K562 (cell line): Measurements from ENCODE around the gene MITD1. TPM values are rescaled to one million over a fixed set of nuclear protein-coding genes. Genes with fewer than 3 reads are reported as not detected.
A peak's percentile ranks its signal among the peaks of the same experiment; 100 is the strongest.

Experiments
- ATAC-seq: fragments of 200-7000 bp; cut with Tn5 transposase; 3 replicates; pipeline ENCODE4 v1.9.1; 2020; ENCODE audit warnings: moderate library complexity
- BruUV-seq: library from RNA; stranded (reverse); fragments of 400-500 nt; replicated peaks from 2 replicates; lab custom pipeline; 2021; lab: Mats Ljungman, UMichigan
- CTCF ChIA-PET: fragments of 300-600 bp; formaldehyde crosslinking; extraction: SDS; loops from one replicate; lab custom pipeline; 2021; ENCODE audit warnings: low intra/inter-chr PET ratio; lab: Yijun Ruan, JAX
- POLR2A ChIA-PET: fragments of 300-600, 350-650 bp; sonication (Branson Sonifier 250); formaldehyde crosslinking; extraction: SDS; loops from one replicate; lab custom pipeline; 2021; ENCODE audit warnings: antibody characterized with exemption, inconsistent platforms; lab: Yijun Ruan, JAX
- DNase-seq, 4 experiments: peaks; one replicate each; pipeline versions ENCODE4 v3.0.0 to v3.0.0-alpha.2; 2011 to 2018; ENCODE audit warnings: low spot score in 3 of 4, mixed read lengths in 3 of 4; ENCODE audit errors: extremely low read depth in 1 of 4
- FAIRE-seq: peaks from 2 replicates; lab custom pipeline; 2011; peaks lifted over from hg19 to GRCh38; lab: Jason Lieb, UNC
- H2AFZ ChIP-seq: 2 replicates; pipeline ENCODE4 v1.6.0; 2011; ENCODE audit warnings: low read depth, low read length, control low read depth, inconsistent platforms
- H3K27ac ChIP-seq: fragments of 200-600 bp; 3 replicates; pipeline ENCODE4 v1.8.0; 2011; ENCODE audit warnings: low read depth, mild to moderate bottlenecking, control low read depth, inconsistent platforms, low read length, moderate library complexity, mixed read lengths; ENCODE audit errors: extremely low read depth
- H3K27me3 ChIP-seq, 2 experiments: fragments of 300-600 bp in 1 of 2; 2 replicates in 1 of 2; 3 replicates in 1 of 2; pipeline versions ENCODE4 v1.6.0 to v1.8.0; 2011; ENCODE audit warnings: inconsistent platforms in 2 of 2, low read length in 2 of 2, mild to moderate bottlenecking in 1 of 2, mixed read lengths in 1 of 2, moderate library complexity in 1 of 2; ENCODE audit not compliant: control insufficient read depth in 2 of 2, insufficient read depth in 2 of 2
- H3K36me3 ChIP-seq: fragments of 300-600 bp; 3 replicates; pipeline ENCODE4 v1.8.0; 2011; ENCODE audit warnings: mild to moderate bottlenecking, low read length, inconsistent platforms; ENCODE audit not compliant: control insufficient read depth, insufficient read depth
- H3K4me1 ChIP-seq, 2 experiments: fragments of 200-600 bp in 1 of 2; replicated peaks in 1 of 2; 2 replicates in 1 of 2; 3 replicates in 1 of 2; pipeline versions ENCODE4 v1.5.1 to v1.8.0; 2011; ENCODE audit warnings: inconsistent platforms in 2 of 2, low read length in 2 of 2, mild to moderate bottlenecking in 1 of 2, mixed read lengths in 1 of 2, moderate library complexity in 1 of 2; ENCODE audit not compliant: control insufficient read depth in 2 of 2, insufficient read depth in 2 of 2
- H3K4me2 ChIP-seq: 2 replicates; pipeline ENCODE4 v1.6.1; 2011; ENCODE audit warnings: low read length, control low read depth, inconsistent platforms, mixed read lengths; ENCODE audit not compliant: insufficient read depth
- H3K4me3 ChIP-seq: fragments of 200-600 bp; sonication (generic), shearing (Covaris generic); 2 replicates; pipeline ENCODE4 v1.5.1; 2016; ENCODE audit warnings: control low read depth, inconsistent platforms
- H3K79me2 ChIP-seq: fragments of 200-600 bp; 3 replicates; pipeline ENCODE4 v1.8.0; 2011; ENCODE audit warnings: low read length, inconsistent platforms; ENCODE audit not compliant: control insufficient read depth, insufficient read depth
- H3K9ac ChIP-seq, 2 experiments: 2 replicates each; pipeline versions ENCODE4 v1.6.0 to v1.6.1; 2011; ENCODE audit warnings: low read depth in 2 of 2, low read length in 2 of 2, control low read depth in 1 of 2, inconsistent platforms in 1 of 2, mild to moderate bottlenecking in 1 of 2, mixed read lengths in 1 of 2; ENCODE audit not compliant: insufficient read depth in 1 of 2
- H3K9me1 ChIP-seq: one replicate; pipeline ENCODE4 v1.6.0; 2011; ENCODE audit warnings: inconsistent platforms, mild to moderate bottlenecking, low read length, moderate library complexity; ENCODE audit not compliant: control insufficient read depth, insufficient read depth
- H3K9me3 ChIP-seq: replicated peaks from 2 replicates; pipeline ENCODE4 v1.5.1; 2011; ENCODE audit warnings: low read depth, low read length, inconsistent platforms; ENCODE audit not compliant: control insufficient read depth, insufficient read depth
- H4K20me1 ChIP-seq: replicated peaks from 2 replicates; pipeline ENCODE4 v1.6.1; 2011; ENCODE audit warnings: low read length, inconsistent platforms, mixed read lengths; ENCODE audit not compliant: control insufficient read depth, insufficient read depth
- C11orf30 ChIP-seq: fragments of 450-650 bp; IDR thresholded peaks from 2 replicates; pipeline ENCODE4 v1.6.1; 2016; ENCODE audit warnings: low read depth, mild to moderate bottlenecking
- DEAF1 ChIP-seq: fragments of 450-650 bp; formaldehyde crosslinking; IDR thresholded peaks from 2 replicates; pipeline ENCODE4 v1.4.0; 2020; ENCODE audit warnings: mild to moderate bottlenecking, moderate library complexity
- FOXA1 ChIP-seq: fragments of 450-650 bp; IDR thresholded peaks from 2 replicates; pipeline ENCODE4 v1.6.1; 2016; ENCODE audit warnings: mild to moderate bottlenecking, borderline replicate concordance
- FOXJ2 ChIP-seq: fragments of 200-800 bp; sonication (Bioruptor generic); IDR thresholded peaks from 2 replicates; pipeline ENCODE4 v1.6.1; 2016; ENCODE audit warnings: missing genetic modification characterization, missing compliant biosample characterization
- MAFF ChIP-seq: IDR thresholded peaks from 2 replicates; pipeline ENCODE4 v1.6.1; 2012; ENCODE audit warnings: low read length, improper control_type of control experiment
- NFE2 ChIP-seq: IDR thresholded peaks from 2 replicates; pipeline ENCODE4 v1.6.1; 2014; ENCODE audit warnings: antibody characterized with exemption, low read depth
- NFIC ChIP-seq: fragments of 450-650 bp; IDR thresholded peaks from 2 replicates; pipeline ENCODE4 v1.6.1; 2017; ENCODE audit warnings: mild to moderate bottlenecking, inconsistent platforms
- NONO ChIP-seq, 2 experiments: fragments of 200-400 bp in 1 of 2; fragments of 450-650 bp in 1 of 2; formaldehyde crosslinking in 1 of 2; IDR thresholded peaks; 2 replicates each; pipeline ENCODE4 v1.6.1; 2017; ENCODE audit warnings: low read depth in 2 of 2, mild to moderate bottlenecking in 2 of 2, moderate library complexity in 2 of 2, low read length in 1 of 2
- RBFOX2 ChIP-seq: fragments of 200-400 bp; formaldehyde crosslinking; IDR thresholded peaks from 2 replicates; pipeline ENCODE4 v1.6.1; 2017; ENCODE audit warnings: low read depth, mild to moderate bottlenecking, low read length, moderate library complexity
- RUNX1 ChIP-seq: sonication (generic); IDR thresholded peaks from 2 replicates; pipeline ENCODE4 v1.6.1; 2016; ENCODE audit warnings: antibody characterized with exemption, low read depth
- TFAM ChIP-seq: fragments of 250-450 bp; sonication (Bioruptor Pico); conservative IDR thresholded peaks from 2 replicates; pipeline ENCODE4 v1.5.0; 2021; ENCODE audit warnings: mild to moderate bottlenecking, moderate library complexity
- ZBTB11 ChIP-seq, 3 experiments: fragments of 200-800 bp in 1 of 3; fragments of 250-450 bp in 1 of 3; fragments of 450-650 bp in 1 of 3; sonication (Bioruptor Pico) in 1 of 3; sonication (Bioruptor generic) in 1 of 3; formaldehyde crosslinking in 1 of 3; IDR thresholded peaks; 2 replicates each; pipeline versions ENCODE4 v1.6.1 to v1.8.0; 2016 to 2022; ENCODE audit warnings: mild to moderate bottlenecking in 2 of 3, missing genetic modification characterization in 2 of 3, missing compliant biosample characterization in 1 of 3, moderate library complexity in 1 of 3
- ZBTB43 ChIP-seq: sonication (generic); formaldehyde crosslinking; IDR thresholded peaks from 2 replicates; pipeline ENCODE4 v1.8.0; 2023; ENCODE audit warnings: mild to moderate bottlenecking, missing genetic modification reagents
- ZNF143 ChIP-seq: sonication (generic); formaldehyde crosslinking; IDR thresholded peaks from 2 replicates; pipeline ENCODE4 v1.9.0; 2022; ENCODE audit warnings: mild to moderate bottlenecking, missing genetic modification reagents
- ZNF408 ChIP-seq: fragments of 250-450 bp; sonication (Bioruptor Pico); IDR thresholded peaks from 2 replicates; pipeline ENCODE4 v1.4.0; 2020; ENCODE audit warnings: low read depth, mild to moderate bottlenecking, moderate library complexity
- ZSCAN29 ChIP-seq: fragments of 450-650 bp; IDR thresholded peaks from 2 replicates; pipeline ENCODE4 v1.6.1; 2017
- ZSCAN32 ChIP-seq: fragments of 450-650 bp; formaldehyde crosslinking; IDR thresholded peaks from 2 replicates; pipeline ENCODE4 v1.4.0; 2020; ENCODE audit warnings: mild to moderate bottlenecking, moderate library complexity
- WGBS: fragments of 100-300 bp; shearing (Covaris generic); methylation state at CpG from one replicate; pipeline ENCODE4 v1.1.6; 2016; ENCODE audit warnings: low coverage, mixed read lengths; ENCODE audit not compliant: insufficient coverage; ENCODE audit errors: missing lambda C conversion rate; 5-methylcytosine and 5-hydroxymethylcytosine counted together
- in situ Hi-C: fragments of 300-500 bp; cut with MboI; formaldehyde crosslinking; loops from 4 replicates; pipeline ENCODE4 v1.15.0; 2018; ENCODE audit warnings: inconsistent platforms, mixed read lengths
- intact Hi-C: fragments of 100-400 bp; cut with micrococcal nuclease; formaldehyde crosslinking; loops from 2 replicates; pipeline ENCODE4 v1.14.2; 2022
- polyA plus RNA-seq, 8 experiments: library from polyadenylated mRNA; depleted of rRNA in 4 of 8; stranded (reverse) in 5 of 8; unstranded in 3 of 8; fragments of >200 nt; fragmentation: Nextera tagmentation in 2 of 8; fragmentation: Illumina TruSeq in 1 of 8; extraction: Ambion mirVana in 2 of 8; extraction: Trizol in 1 of 8; gene quantifications; 2 replicates each; pipeline versions ENCODE4 v1.2.1 to v1.2.3, GENCODE V29; 2011 to 2014; ENCODE audit warnings: inconsistent platforms in 1 of 8, missing spikeins in 1 of 8
- total RNA-seq, 7 experiments: library from RNA; depleted of rRNA in 6 of 7; stranded (reverse); fragments of >200 nt in 6 of 7; fragmentation: Illumina TruSeq in 2 of 7; extraction: Trizol in 2 of 7; gene quantifications; 2 replicates each; pipeline versions ENCODE4 v1.2.1 to v1.2.3, GENCODE V29; 2011 to 2021; ENCODE audit warnings: low replicate concordance in 1 of 7

The MITD1 gene
- total and polyA plus RNA-seq, 9 of the 15 experiments (the other 6 are each of a cell fraction or from before 2014, with no cell fraction given) = 19.6 to 71.8 (median 43.2) TPM

- H3K9me3 ChIP-seq = no peaks in the 10 kb centered on the region
- H3K4me2 ChIP-seq = peak overlapping the region; percentile 91
- peaks cover 32% of the 10 kb centered on the region for H3K79me2 ChIP-seq
- DNase-seq (peak in 2 of 4 experiments; percentile 18 to 21), ATAC-seq (peak; percentile 6; the same call in 2 of the 3 replicates), FAIRE-seq (no peak)
- H2AFZ ChIP-seq = peak overlapping the region; percentile 99
- peaks cover 11 to 21% of the 10 kb centered on the region in 2 experiments; a peak in 4 of 5 replicates for H3K4me1 ChIP-seq
- 15% methylated on average over 12 of the region's 12 CpGs for WGBS
- TSS peak; percentile 64 for BruUV-seq
- ChIA-PET POLR2A (interaction anchor here (0.5 to 2.3 kb wide), 9 partner anchors 10 to 1108 kb away, joined by 3 to 8 read pairs (median 4); partner anchors contain the start of gene C2orf15), CTCF (no interaction called here)
- peak overlapping the region; percentile 64 for H3K4me3 ChIP-seq
- intact Hi-C loops (no loop called here), in situ Hi-C loops (no loop called here)
- peak overlapping the region; percentile 89 to 90 for H3K9ac ChIP-seq
- H3K27ac ChIP-seq = peak overlapping the region; percentile 94
- peaks cover 21% of the 10 kb centered on the region for H3K36me3 ChIP-seq
- no peaks in the 10 kb centered on the region for H3K9me1 ChIP-seq
- no peaks in the 10 kb centered on the region for H3K27me3 ChIP-seq
- H4K20me1 ChIP-seq = no peaks in the 10 kb centered on the region
- no peak for TF ChIP-seq ZSCAN32
- no peak for TF ChIP-seq ZNF143 (CRISPR knock-in tag)
- no peak for TF ChIP-seq ZNF408
- TF ChIP-seq NONO (IDR thresholded peaks at IDR 0.05; ENCODE audit: low read depth in 2 of 2, low read length in 1 of 2) = no peak
- no peak for TF ChIP-seq ZSCAN29
- peak; percentile 51 for TF ChIP-seq NFE2
- TF ChIP-seq MAFF = peak; percentile 21; the same call in 1 of the 2 replicates
- no peak for TF ChIP-seq FOXJ2 (tag)
- no peak for TF ChIP-seq DEAF1 (CRISPR knock-in tag)
- no peak for TF ChIP-seq TFAM (CRISPR knock-in tag)
- TF ChIP-seq ZBTB11 (CRISPR knock-in tag; IDR thresholded peaks at IDR 0.05) = no peak
- peak; percentile 49 for TF ChIP-seq NFIC
- TF ChIP-seq RBFOX2 = no peak
- TF ChIP-seq FOXA1 = no peak
- peak; percentile 45 for TF ChIP-seq C11orf30
- TF ChIP-seq RUNX1 = no peak
- no peak for TF ChIP-seq ZBTB43 (CRISPR knock-in tag)
Measured at GRCh38 chr2:99153921-99154604, 26.8 kb downstream of the MITD1 start.
